ENCODE data around the gene DNAJC24.

DNA sequence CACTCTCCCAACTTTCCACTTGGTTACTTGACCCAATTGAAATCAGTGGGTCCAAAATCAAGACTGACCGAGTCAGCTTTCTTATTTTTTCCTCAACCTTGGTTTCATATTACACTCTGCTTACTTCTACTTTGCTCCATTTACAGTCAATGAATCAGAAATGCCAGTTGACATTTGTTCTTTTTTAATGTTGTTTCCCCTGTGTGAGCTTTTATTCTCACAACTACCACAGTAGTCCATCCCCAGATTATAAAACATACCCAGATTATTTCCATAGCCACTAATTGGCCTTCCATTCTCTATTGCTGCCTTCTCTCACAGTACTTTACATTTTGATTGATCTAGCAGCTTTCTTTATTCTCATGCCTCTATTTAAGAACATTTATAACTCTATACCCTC lies 50.0 kb downstream of the DNAJC24 start:
- TF ChIP-seq POLR2AphosphoS5 (IDR thresholded peaks at IDR 0.05) (no peak), POLR2A (IDR thresholded peaks at IDR 0.05) (no peak), EP300 (IDR thresholded peaks at IDR 0.05) (no peak)
